Coronary artery (tissue), 2 donors: ENCODE measurements around the gene SSTR4.
A peak's percentile ranks its signal among the peaks of the same experiment; 100 is the strongest.

Source experiments
- DNase-seq: peaks from one replicate; pipeline ENCODE4 v3.0.0-alpha.2; 2017; ENCODE audit warnings: low spot score
- H3K27ac ChIP-seq, 2 donors: fragments of 200-600 bp; sonication (generic); one replicate each; pipeline ENCODE4 v1.5.1; 2016 to 2019
- H3K4me3 ChIP-seq: fragments of 200-600 bp; sonication (generic); 2 replicates; pipeline ENCODE4 v1.5.1; 2016; ENCODE audit warnings: mild to moderate bottlenecking, moderate library complexity
- TF ChIP-seq, protein P1 (sequence below): fragments of 200-600 bp; sonication (generic); IDR thresholded peaks from one replicate; pipeline ENCODE4 v1.5.1; 2019; ENCODE audit warnings: antibody characterized with exemption

The SSTR4 gene

DNA sequence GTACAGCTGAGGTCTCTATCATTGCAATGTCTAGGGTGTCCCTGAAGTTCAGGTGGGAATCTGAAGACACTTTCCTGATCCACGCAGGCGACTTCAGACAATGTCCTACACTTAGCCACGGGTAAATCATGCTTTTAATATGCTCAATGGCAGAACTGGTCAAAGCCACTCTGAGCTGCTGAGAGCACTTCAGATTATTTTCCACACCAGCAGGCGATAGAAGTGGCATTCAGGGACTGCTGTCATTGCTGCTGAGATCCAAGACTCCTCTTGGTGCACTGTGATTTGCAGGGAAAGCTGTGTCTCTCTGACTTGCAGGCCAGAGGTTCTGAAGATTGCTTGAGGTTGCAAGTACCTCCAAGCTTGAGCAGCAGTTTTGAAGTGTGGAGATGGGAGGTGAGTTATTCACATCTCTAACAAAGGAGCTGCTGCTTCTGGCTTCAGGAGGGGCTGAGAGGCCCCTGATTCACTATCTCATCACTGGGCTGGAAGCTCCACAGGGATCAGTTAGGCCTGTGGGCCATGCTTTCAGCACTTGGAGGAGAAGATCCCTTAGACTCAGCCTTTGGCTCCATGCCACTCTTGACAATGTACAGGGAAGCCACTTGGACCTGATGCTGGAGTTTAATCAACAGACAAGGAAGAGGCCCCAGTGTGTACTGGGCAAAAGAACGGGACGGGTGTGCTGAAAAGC lies 2.9 kb upstream of the SSTR4 start:
- H3K4me3 ChIP-seq, result no peak overlapping the region
- H3K27ac ChIP-seq, result no peak overlapping the region
- DNase-seq, result peak; percentile 45
- TF ChIP-seq, protein P1, sequence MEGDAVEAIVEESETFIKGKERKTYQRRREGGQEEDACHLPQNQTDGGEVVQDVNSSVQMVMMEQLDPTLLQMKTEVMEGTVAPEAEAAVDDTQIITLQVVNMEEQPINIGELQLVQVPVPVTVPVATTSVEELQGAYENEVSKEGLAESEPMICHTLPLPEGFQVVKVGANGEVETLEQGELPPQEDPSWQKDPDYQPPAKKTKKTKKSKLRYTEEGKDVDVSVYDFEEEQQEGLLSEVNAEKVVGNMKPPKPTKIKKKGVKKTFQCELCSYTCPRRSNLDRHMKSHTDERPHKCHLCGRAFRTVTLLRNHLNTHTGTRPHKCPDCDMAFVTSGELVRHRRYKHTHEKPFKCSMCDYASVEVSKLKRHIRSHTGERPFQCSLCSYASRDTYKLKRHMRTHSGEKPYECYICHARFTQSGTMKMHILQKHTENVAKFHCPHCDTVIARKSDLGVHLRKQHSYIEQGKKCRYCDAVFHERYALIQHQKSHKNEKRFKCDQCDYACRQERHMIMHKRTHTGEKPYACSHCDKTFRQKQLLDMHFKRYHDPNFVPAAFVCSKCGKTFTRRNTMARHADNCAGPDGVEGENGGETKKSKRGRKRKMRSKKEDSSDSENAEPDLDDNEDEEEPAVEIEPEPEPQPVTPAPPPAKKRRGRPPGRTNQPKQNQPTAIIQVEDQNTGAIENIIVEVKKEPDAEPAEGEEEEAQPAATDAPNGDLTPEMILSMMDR, result no peak

GRCh38 chr20:23032750-23033078 lies 2.4 kb upstream of the SSTR4 start:
- no peak overlapping the region for H3K27ac ChIP-seq
- DNase-seq, result no peak
- TF ChIP-seq, protein P1, result no peak
- no peak overlapping the region for H3K4me3 ChIP-seq

DNA sequence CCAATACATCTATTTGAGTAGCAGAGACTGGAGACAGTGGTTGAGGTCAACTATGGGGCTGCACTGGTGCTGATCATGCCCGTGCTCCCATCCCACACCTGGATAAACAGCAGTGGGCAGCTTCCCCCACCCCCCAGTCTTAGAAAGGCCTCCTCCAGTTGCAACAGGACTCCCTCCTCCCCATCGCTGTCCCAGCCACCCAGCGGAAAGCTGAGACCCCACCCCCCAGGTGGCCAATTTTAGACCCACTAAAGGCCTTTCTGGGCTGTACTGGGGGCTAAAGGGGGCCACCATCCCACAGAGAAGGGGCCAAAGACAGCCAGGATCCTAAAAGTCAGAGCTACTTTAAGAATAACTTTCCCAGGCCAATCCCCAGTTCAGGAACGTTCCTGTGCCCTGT lies 1.2 kb upstream of the SSTR4 start:
- DNase-seq, result peak; percentile 59
- no peak overlapping the region for H3K4me3 ChIP-seq
- TF ChIP-seq, protein P1, result no peak
- H3K27ac ChIP-seq, result no peak overlapping the region

GRCh38 chr20:23035731-23036130 lies 619 bp downstream of the SSTR4 start:
- no peak overlapping the region for H3K27ac ChIP-seq
- DNase-seq, result no peak
- TF ChIP-seq, protein P1, result no peak
- H3K4me3 ChIP-seq, result peak overlapping the region; percentile 66

DNA sequence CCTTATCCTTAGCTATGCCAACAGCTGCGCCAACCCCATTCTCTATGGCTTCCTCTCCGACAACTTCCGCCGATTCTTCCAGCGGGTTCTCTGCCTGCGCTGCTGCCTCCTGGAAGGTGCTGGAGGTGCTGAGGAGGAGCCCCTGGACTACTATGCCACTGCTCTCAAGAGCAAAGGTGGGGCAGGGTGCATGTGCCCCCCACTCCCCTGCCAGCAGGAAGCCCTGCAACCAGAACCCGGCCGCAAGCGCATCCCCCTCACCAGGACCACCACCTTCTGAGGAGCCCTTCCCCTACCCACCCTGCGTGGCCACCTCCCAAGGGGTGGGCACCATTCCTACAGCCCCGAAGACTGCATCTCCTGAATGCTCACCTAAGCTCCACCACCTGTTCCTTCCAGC lies 1.3 kb downstream of the SSTR4 start:
- Histone ChIP-seq H3K4me3 (no peak overlapping the region), H3K27ac (no peak overlapping the region)
- TF ChIP-seq, protein P1, result no peak
- DNase-seq, result no peak

DNA sequence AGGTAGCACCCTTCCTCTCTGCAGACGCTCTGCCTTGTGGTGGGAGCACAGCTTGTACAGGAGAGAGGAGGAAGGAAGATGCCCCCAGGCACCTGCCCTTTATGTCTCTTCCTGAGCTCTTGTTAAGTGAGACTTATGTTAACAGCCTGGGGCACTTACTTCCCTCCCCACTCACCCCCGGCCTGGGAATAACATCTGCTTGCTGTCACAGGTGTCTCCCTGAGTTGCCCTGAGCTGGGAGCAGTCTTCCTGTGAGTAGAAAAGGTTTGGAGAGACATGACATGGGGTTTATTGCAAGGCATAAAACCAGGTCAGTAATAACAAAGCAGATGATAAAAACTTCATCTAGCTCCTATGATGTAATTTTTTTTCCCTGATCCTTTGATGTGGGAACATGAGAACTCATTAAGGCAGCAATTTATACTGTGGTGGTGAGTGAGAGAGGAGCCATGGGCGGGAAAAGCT lies 1.9 kb downstream of the SSTR4 start:
- Histone ChIP-seq H3K27ac (no peak overlapping the region), H3K4me3 (no peak overlapping the region)
- DNase-seq, result peak; percentile 49
- TF ChIP-seq, protein P1, result no peak

GRCh38 chr20:23039136-23039875 lies 4.2 kb downstream of the SSTR4 start:
- Histone ChIP-seq H3K27ac (no peak overlapping the region), H3K4me3 (no peak overlapping the region)
- TF ChIP-seq, protein P1, result no peak
- DNase-seq, result no peak
